ENCODE results near the gene DNAJC21. TPM values are rescaled to one million over a fixed set of nuclear protein-coding genes. Genes with fewer than 3 reads are reported as not detected.

Gene DNAJC21
- total and polyA plus RNA-seq, 4 donors: 8.8 to 21.0 (median 11.8) TPM

DNA sequence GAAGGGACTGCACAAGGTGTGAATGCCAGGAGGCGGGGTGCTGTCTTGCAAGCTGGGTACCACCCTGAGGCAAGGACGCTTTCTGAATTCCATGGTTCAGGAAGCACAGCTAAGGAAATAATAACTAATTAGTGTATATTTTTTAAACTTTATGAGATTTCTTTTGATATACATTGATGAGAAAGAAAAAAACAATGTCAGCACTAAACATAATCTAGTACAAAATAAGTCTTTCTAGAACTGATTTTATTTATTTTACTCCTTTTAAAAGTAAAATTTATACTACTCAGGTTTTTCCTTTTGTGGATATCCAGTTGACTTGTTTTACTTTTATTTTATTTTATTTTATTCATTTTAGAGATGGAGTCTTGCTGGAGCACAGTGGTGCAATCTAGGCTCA is 3.6 kb downstream of the DNAJC21 start:
- no peak for DNase-seq (ENCODE audit: low spot score)
- peaks cover 0 to 23% (median 9%) of the 10 kb centered on the region in 4 donors for H3K4me1 ChIP-seq (ENCODE audit: control insufficient read depth in 4 of 4, insufficient read depth in 4 of 4, low read length in 3 of 4)
- H3K9me3 ChIP-seq (ENCODE audit: control insufficient read depth in 4 of 4, low read length in 3 of 4): no peaks in the 10 kb centered on the region
- no peaks in the 10 kb centered on the region for H3K27me3 ChIP-seq (ENCODE audit: control insufficient read depth in 4 of 4, insufficient read depth in 4 of 4, low read length in 3 of 4)
- peaks cover 7 to 18% (median 14%) of the 10 kb centered on the region in 4 donors for H3K36me3 ChIP-seq (ENCODE audit: control insufficient read depth in 4 of 4, insufficient read depth in 3 of 4, low read depth in 1 of 4, low read length in 3 of 4)
- TF ChIP-seq RXRA (IDR thresholded peaks at IDR 0.05) (no peak), NR2F2 (IDR thresholded peaks at IDR 0.05) (no peak)
- TF ChIP-seq, protein P1, sequence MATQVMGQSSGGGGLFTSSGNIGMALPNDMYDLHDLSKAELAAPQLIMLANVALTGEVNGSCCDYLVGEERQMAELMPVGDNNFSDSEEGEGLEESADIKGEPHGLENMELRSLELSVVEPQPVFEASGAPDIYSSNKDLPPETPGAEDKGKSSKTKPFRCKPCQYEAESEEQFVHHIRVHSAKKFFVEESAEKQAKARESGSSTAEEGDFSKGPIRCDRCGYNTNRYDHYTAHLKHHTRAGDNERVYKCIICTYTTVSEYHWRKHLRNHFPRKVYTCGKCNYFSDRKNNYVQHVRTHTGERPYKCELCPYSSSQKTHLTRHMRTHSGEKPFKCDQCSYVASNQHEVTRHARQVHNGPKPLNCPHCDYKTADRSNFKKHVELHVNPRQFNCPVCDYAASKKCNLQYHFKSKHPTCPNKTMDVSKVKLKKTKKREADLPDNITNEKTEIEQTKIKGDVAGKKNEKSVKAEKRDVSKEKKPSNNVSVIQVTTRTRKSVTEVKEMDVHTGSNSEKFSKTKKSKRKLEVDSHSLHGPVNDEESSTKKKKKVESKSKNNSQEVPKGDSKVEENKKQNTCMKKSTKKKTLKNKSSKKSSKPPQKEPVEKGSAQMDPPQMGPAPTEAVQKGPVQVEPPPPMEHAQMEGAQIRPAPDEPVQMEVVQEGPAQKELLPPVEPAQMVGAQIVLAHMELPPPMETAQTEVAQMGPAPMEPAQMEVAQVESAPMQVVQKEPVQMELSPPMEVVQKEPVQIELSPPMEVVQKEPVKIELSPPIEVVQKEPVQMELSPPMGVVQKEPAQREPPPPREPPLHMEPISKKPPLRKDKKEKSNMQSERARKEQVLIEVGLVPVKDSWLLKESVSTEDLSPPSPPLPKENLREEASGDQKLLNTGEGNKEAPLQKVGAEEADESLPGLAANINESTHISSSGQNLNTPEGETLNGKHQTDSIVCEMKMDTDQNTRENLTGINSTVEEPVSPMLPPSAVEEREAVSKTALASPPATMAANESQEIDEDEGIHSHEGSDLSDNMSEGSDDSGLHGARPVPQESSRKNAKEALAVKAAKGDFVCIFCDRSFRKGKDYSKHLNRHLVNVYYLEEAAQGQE (IDR thresholded peaks at IDR 0.05): no peak
- no peak overlapping the region for H3K9ac ChIP-seq (ENCODE audit: low read depth in 1 of 2, low read length in 2 of 2)
- H3K4me3 ChIP-seq (ENCODE audit: low read depth in 1 of 3, low read length in 3 of 3): no peak overlapping the region
- no peak overlapping the region for H3K27ac ChIP-seq (ENCODE audit: low read depth in 1 of 2, low read length in 2 of 2)
- WGBS: 95% methylated on average over 2 of the region's 2 CpGs

DNA sequence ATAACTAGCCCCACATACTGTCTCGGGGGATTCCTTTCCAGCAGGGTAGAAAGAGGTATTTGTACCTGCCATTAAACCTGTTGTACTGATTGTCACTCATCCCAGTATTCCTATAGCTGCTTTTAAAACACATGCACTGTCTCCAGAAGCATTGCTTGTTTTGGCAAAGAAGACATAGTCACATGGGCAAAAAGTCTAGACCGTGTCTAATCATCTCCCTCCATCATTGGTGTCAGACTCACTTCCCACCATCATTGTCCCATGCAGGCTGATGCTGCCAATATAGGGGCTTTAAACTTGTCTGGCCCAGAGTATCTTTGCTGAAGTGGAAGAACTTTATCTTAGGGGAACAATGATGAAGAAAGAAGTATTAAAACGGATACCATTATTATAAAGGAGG is 12.6 kb downstream of the DNAJC21 start:
- no peak overlapping the region for H3K4me3 ChIP-seq (ENCODE audit: low read depth in 1 of 3, low read length in 3 of 3)
- H3K27ac ChIP-seq (ENCODE audit: low read depth in 1 of 2, low read length in 2 of 2): no peak overlapping the region
- TF ChIP-seq, protein P2, sequence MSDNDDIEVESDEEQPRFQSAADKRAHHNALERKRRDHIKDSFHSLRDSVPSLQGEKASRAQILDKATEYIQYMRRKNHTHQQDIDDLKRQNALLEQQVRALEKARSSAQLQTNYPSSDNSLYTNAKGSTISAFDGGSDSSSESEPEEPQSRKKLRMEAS (IDR thresholded peaks at IDR 0.05): no peak
- TF ChIP-seq EGR1 (IDR thresholded peaks at IDR 0.05; ENCODE audit: low read depth in 2 of 2) (no peak), GABPA (IDR thresholded peaks at IDR 0.05 in 1 of 2, conservative IDR thresholded peaks at IDR 0.05 in 1 of 2) (no peak), FOXA1 (IDR thresholded peaks at IDR 0.05) (no peak), RXRA (IDR thresholded peaks at IDR 0.05) (no peak)
- TF ChIP-seq, protein P3, sequence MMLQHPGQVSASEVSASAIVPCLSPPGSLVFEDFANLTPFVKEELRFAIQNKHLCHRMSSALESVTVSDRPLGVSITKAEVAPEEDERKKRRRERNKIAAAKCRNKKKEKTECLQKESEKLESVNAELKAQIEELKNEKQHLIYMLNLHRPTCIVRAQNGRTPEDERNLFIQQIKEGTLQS (IDR thresholded peaks at IDR 0.05): no peak
- TF ChIP-seq, protein P4, sequence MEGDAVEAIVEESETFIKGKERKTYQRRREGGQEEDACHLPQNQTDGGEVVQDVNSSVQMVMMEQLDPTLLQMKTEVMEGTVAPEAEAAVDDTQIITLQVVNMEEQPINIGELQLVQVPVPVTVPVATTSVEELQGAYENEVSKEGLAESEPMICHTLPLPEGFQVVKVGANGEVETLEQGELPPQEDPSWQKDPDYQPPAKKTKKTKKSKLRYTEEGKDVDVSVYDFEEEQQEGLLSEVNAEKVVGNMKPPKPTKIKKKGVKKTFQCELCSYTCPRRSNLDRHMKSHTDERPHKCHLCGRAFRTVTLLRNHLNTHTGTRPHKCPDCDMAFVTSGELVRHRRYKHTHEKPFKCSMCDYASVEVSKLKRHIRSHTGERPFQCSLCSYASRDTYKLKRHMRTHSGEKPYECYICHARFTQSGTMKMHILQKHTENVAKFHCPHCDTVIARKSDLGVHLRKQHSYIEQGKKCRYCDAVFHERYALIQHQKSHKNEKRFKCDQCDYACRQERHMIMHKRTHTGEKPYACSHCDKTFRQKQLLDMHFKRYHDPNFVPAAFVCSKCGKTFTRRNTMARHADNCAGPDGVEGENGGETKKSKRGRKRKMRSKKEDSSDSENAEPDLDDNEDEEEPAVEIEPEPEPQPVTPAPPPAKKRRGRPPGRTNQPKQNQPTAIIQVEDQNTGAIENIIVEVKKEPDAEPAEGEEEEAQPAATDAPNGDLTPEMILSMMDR (IDR thresholded peaks at IDR 0.05; ENCODE audit: low read depth, low read length, missing input control): no peak
- 83% methylated on average over 3 of the region's 3 CpGs for WGBS
- no peak overlapping the region for H3K9ac ChIP-seq (ENCODE audit: low read depth in 1 of 2, low read length in 2 of 2)
- H3K4me1 ChIP-seq (ENCODE audit: control insufficient read depth in 4 of 4, insufficient read depth in 4 of 4, low read length in 3 of 4): no peaks in the 10 kb centered on the region
- H3K27me3 ChIP-seq (ENCODE audit: control insufficient read depth in 4 of 4, insufficient read depth in 4 of 4, low read length in 3 of 4): no peaks in the 10 kb centered on the region
- H3K36me3 ChIP-seq (ENCODE audit: control insufficient read depth in 4 of 4, insufficient read depth in 3 of 4, low read depth in 1 of 4, low read length in 3 of 4): peaks cover 11 to 64% (median 51%) of the 10 kb centered on the region in 4 donors
- no peak for DNase-seq (ENCODE audit: low spot score)
- no peaks in the 10 kb centered on the region for H3K9me3 ChIP-seq (ENCODE audit: control insufficient read depth in 4 of 4, low read length in 3 of 4)

DNA sequence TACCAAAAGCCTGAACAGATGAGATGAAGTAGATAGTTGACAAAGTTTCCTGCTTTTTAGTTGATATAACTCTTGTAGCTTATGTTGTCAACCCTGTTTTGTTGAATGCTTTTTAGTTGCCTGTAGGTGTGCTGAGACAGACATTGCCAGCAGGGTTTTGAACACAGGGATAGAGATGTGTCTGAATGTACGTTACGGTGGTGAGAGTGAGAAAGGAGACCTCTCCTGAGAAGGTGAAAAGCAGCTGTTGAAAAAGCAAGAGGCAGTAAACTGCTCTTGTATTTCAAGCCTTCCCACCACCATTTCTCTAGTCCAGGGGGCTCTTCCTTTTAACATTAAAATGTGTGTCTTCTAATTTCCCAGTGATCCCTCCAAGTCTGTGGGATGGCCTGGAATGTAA is 14.7 kb downstream of the DNAJC21 start:
- no peak overlapping the region for H3K9ac ChIP-seq (ENCODE audit: low read depth in 1 of 2, low read length in 2 of 2)
- H3K36me3 ChIP-seq (ENCODE audit: control insufficient read depth in 4 of 4, insufficient read depth in 3 of 4, low read depth in 1 of 4, low read length in 3 of 4): peaks cover 4 to 43% (median 35%) of the 10 kb centered on the region in 4 donors
- no peaks in the 10 kb centered on the region for H3K27me3 ChIP-seq (ENCODE audit: control insufficient read depth in 4 of 4, insufficient read depth in 4 of 4, low read length in 3 of 4)
- DNase-seq (ENCODE audit: low spot score): no peak
- WGBS: 97% methylated on average over 2 of the region's 2 CpGs
- H3K4me3 ChIP-seq (ENCODE audit: low read depth in 1 of 3, low read length in 3 of 3): no peak overlapping the region
- H3K9me3 ChIP-seq (ENCODE audit: control insufficient read depth in 4 of 4, low read length in 3 of 4): no peaks in the 10 kb centered on the region
- H3K4me1 ChIP-seq (ENCODE audit: control insufficient read depth in 4 of 4, insufficient read depth in 4 of 4, low read length in 3 of 4): no peaks in the 10 kb centered on the region
- H3K27ac ChIP-seq (ENCODE audit: low read depth in 1 of 2, low read length in 2 of 2): no peak overlapping the region
- no peak for TF ChIP-seq HNF4G (IDR thresholded peaks at IDR 0.05)
- TF ChIP-seq, protein P5, sequence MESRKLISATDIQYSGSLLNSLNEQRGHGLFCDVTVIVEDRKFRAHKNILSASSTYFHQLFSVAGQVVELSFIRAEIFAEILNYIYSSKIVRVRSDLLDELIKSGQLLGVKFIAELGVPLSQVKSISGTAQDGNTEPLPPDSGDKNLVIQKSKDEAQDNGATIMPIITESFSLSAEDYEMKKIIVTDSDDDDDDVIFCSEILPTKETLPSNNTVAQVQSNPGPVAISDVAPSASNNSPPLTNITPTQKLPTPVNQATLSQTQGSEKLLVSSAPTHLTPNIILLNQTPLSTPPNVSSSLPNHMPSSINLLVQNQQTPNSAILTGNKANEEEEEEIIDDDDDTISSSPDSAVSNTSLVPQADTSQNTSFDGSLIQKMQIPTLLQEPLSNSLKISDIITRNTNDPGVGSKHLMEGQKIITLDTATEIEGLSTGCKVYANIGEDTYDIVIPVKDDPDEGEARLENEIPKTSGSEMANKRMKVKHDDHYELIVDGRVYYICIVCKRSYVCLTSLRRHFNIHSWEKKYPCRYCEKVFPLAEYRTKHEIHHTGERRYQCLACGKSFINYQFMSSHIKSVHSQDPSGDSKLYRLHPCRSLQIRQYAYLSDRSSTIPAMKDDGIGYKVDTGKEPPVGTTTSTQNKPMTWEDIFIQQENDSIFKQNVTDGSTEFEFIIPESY (IDR thresholded peaks at IDR 0.05): no peak
- TF ChIP-seq JUND (IDR thresholded peaks at IDR 0.05): no peak
- no peak for TF ChIP-seq FOXA2 (IDR thresholded peaks at IDR 0.05)
